ENCODE data around the gene MTA3. TPM values are rescaled to one million over a fixed set of nuclear protein-coding genes. Genes with fewer than 3 reads are reported as not detected.

MTA3 gene
- total RNA-seq, 1 experiment from 2014 or later, result 57.1 TPM

DNA sequence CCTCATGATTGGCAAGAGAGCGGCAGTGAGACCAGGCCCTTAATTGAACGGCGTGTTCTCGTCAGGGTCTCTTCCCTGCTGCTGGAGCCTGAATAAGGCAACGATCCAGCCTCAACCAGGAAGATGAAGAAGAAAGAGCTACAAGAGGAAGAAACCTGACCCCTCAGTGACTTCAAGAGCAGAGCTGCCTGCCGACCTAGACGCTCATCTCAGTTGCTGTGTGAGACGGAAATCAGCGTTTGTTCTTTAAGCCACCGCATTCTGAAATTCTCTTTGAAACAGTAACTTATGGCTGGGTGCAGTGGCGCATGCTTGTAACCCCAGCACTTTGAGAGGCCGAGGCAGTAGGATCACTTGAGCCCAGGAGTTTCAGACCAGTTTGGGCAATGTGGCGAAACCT is 45.1 kb upstream of the MTA3 start:
- Histone ChIP-seq H3K4me3 (ENCODE audit: low read depth, low read length, poor library complexity, severe bottlenecking) (no peak overlapping the region), H3K9me3 (ENCODE audit: low read depth, low read length, poor library complexity, severe bottlenecking) (no peaks in the 10 kb centered on the region), H3K4me1 (ENCODE audit: insufficient read depth, low read length, poor library complexity, severe bottlenecking) (no peaks in the 10 kb centered on the region), H3K27me3 (replicated peaks; ENCODE audit: insufficient read depth, low read depth, low read length, poor library complexity) (no peaks in the 10 kb centered on the region), H3K36me3 (ENCODE audit: insufficient read depth, low read length, poor library complexity, severe bottlenecking) (no peaks in the 10 kb centered on the region), H3K27ac (ENCODE audit: low read depth, low read length, poor library complexity, severe bottlenecking) (no peak overlapping the region)
- no peak for DNase-seq (ENCODE audit: low spot score)
- TF ChIP-seq, protein P1, sequence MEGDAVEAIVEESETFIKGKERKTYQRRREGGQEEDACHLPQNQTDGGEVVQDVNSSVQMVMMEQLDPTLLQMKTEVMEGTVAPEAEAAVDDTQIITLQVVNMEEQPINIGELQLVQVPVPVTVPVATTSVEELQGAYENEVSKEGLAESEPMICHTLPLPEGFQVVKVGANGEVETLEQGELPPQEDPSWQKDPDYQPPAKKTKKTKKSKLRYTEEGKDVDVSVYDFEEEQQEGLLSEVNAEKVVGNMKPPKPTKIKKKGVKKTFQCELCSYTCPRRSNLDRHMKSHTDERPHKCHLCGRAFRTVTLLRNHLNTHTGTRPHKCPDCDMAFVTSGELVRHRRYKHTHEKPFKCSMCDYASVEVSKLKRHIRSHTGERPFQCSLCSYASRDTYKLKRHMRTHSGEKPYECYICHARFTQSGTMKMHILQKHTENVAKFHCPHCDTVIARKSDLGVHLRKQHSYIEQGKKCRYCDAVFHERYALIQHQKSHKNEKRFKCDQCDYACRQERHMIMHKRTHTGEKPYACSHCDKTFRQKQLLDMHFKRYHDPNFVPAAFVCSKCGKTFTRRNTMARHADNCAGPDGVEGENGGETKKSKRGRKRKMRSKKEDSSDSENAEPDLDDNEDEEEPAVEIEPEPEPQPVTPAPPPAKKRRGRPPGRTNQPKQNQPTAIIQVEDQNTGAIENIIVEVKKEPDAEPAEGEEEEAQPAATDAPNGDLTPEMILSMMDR (conservative IDR thresholded peaks at IDR 0.05; ENCODE audit: low read depth, low read length), result no peak
- no peak for TF ChIP-seq EZH2 (IDR thresholded peaks at IDR 0.05; ENCODE audit: borderline replicate concordance, low read depth, low read length, poor library complexity, severe bottlenecking)
- intact Hi-C loops (cut with micrococcal nuclease; ENCODE audit: unreplicated experiment), result no loop called here
- BruUV-seq (replicated peaks), result no TSS peak
- POLR2A ChIA-PET (ENCODE audit: low non-redundant PET), result no interaction called here
- CTCF ChIA-PET, result no interaction called here

DNA sequence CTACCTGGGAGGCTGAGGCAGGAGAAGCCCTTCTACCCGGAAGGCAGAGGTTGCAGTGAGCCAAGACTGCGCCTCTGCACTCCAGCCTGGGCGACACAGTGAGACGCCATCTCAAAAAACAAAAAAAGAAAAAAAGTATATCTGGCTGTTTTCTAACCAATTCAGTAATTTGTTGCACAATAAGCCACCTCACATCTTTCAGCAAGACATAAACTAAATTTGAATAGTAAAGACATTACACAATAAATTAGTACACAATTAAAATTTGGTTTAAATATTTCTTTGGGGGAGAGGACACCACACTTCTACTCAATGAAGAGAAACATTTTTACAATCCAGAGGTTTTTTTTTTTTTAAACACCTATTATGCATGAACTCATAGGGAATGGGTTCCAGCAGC is 36.0 kb upstream of the MTA3 start:
- no peak for DNase-seq (ENCODE audit: low spot score)
- H3K9me3 ChIP-seq (ENCODE audit: low read depth, low read length, poor library complexity, severe bottlenecking), result no peaks in the 10 kb centered on the region
- H3K4me3 ChIP-seq (ENCODE audit: low read depth, low read length, poor library complexity, severe bottlenecking), result no peak overlapping the region
- H3K4me1 ChIP-seq (ENCODE audit: insufficient read depth, low read length, poor library complexity, severe bottlenecking), result no peaks in the 10 kb centered on the region
- BruUV-seq (replicated peaks), result no TSS peak
- CTCF ChIA-PET, result no interaction called here
- H3K27ac ChIP-seq (ENCODE audit: low read depth, low read length, poor library complexity, severe bottlenecking), result no peak overlapping the region
- POLR2A ChIA-PET (ENCODE audit: low non-redundant PET), result no interaction called here
- no peaks in the 10 kb centered on the region for H3K27me3 ChIP-seq (replicated peaks; ENCODE audit: insufficient read depth, low read depth, low read length, poor library complexity)
- H3K36me3 ChIP-seq (ENCODE audit: insufficient read depth, low read length, poor library complexity, severe bottlenecking), result no peaks in the 10 kb centered on the region
- intact Hi-C loops (cut with micrococcal nuclease; ENCODE audit: unreplicated experiment), result no loop called here
- no peak for TF ChIP-seq EZH2 (IDR thresholded peaks at IDR 0.05; ENCODE audit: borderline replicate concordance, low read depth, low read length, poor library complexity, severe bottlenecking)
- TF ChIP-seq, protein P1 (conservative IDR thresholded peaks at IDR 0.05; ENCODE audit: low read depth, low read length), result no peak

DNA sequence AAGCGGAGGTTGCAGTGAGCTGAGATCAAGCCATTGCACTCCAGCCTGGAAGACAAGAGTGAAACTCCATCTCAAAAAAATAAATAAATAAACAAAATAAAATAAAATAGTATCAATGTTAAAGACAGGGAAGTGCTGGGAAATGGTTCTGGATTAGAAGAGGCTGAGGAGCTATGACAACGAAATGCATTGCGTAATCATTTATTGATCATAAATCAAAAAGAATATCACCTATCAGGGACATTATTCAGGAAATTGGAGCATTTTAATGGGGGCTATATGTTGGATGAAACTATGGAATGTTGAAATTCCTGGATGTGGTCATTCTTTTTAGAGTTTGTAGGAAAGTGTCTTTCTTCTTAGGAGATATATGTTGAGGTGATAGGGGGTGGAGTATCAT is 30.9 kb upstream of the MTA3 start:
- intact Hi-C loops (cut with micrococcal nuclease; ENCODE audit: unreplicated experiment), result no loop called here
- Histone ChIP-seq H3K27me3 (replicated peaks; ENCODE audit: insufficient read depth, low read depth, low read length, poor library complexity) (no peaks in the 10 kb centered on the region), H3K27ac (ENCODE audit: low read depth, low read length, poor library complexity, severe bottlenecking) (no peak overlapping the region), H3K4me1 (ENCODE audit: insufficient read depth, low read length, poor library complexity, severe bottlenecking) (no peaks in the 10 kb centered on the region), H3K36me3 (ENCODE audit: insufficient read depth, low read length, poor library complexity, severe bottlenecking) (no peaks in the 10 kb centered on the region), H3K4me3 (ENCODE audit: low read depth, low read length, poor library complexity, severe bottlenecking) (no peak overlapping the region), H3K9me3 (ENCODE audit: low read depth, low read length, poor library complexity, severe bottlenecking) (no peaks in the 10 kb centered on the region)
- CTCF ChIA-PET, result no interaction called here
- POLR2A ChIA-PET (ENCODE audit: low non-redundant PET), result no interaction called here
- no TSS peak for BruUV-seq (replicated peaks)
- DNase-seq (ENCODE audit: low spot score), result no peak
- TF ChIP-seq, protein P1 (conservative IDR thresholded peaks at IDR 0.05; ENCODE audit: low read depth, low read length), result no peak
- TF ChIP-seq EZH2 (IDR thresholded peaks at IDR 0.05; ENCODE audit: borderline replicate concordance, low read depth, low read length, poor library complexity, severe bottlenecking), result no peak

Measured in A673 (cell line).